Left ventricle myocardium inferior (tissue), 1 donor: ENCODE results near the gene SLPI. TPM values are rescaled to one million over a fixed set of nuclear protein-coding genes. Genes with fewer than 3 reads are reported as not detected.
A peak's percentile ranks its signal among the peaks of the same experiment; 100 is the strongest.

Experiments used
- DNase-seq: peaks from one replicate; pipeline ENCODE4 v3.0.0-alpha.2; 2020
- H3K27ac ChIP-seq: fragments of 200-600 bp; replicated peaks from 2 replicates; pipeline ENCODE4 v1.8.0; 2021
- H3K27me3 ChIP-seq: fragments of 200-600 bp; 2 replicates; pipeline ENCODE4 v1.8.0; 2021; ENCODE audit warnings: low read depth
- H3K36me3 ChIP-seq: fragments of 200-600 bp; 2 replicates; pipeline ENCODE4 v1.8.0; 2021
- H3K4me1 ChIP-seq: fragments of 200-600 bp; 2 replicates; pipeline ENCODE4 v1.8.0; 2021
- H3K4me3 ChIP-seq: fragments of 200-600 bp; 2 replicates; pipeline ENCODE4 v1.8.0; 2021; ENCODE audit warnings: mild to moderate bottlenecking, moderate library complexity
- H3K9me3 ChIP-seq: fragments of 200-600 bp; replicated peaks from 2 replicates; pipeline ENCODE4 v1.8.0; 2021
- CTCF ChIP-seq: fragments of 200-600 bp; IDR thresholded peaks from 2 replicates; pipeline ENCODE4 v1.8.0; 2021; ENCODE audit warnings: antibody characterized with exemption, mild to moderate bottlenecking, borderline replicate concordance
- intact Hi-C: fragments of 100-400 bp; cut with micrococcal nuclease; formaldehyde crosslinking; loops from one replicate; pipeline ENCODE4 v1.11.0; 2022
- long read RNA-seq: library from polyadenylated mRNA; unstranded; transcript quantifications from one replicate; pipeline ENCODE4 v2.0.0, GENCODE V29; 2021
- total RNA-seq: library from RNA; stranded (reverse); fragmentation: NEBNext Ultra II Directional; extraction: Animal tissue kit (Norgen Biotek cat#: 25700); gene quantifications from one replicate; pipeline ENCODE4 v1.2.1, GENCODE V29; 2021
- donor health status: DM: no; HTN: yes; CAD: no; lungs with severe emphysema.

The SLPI gene
- total RNA-seq = 1.8 TPM
- long read RNA-seq = 0 reads

DNA sequence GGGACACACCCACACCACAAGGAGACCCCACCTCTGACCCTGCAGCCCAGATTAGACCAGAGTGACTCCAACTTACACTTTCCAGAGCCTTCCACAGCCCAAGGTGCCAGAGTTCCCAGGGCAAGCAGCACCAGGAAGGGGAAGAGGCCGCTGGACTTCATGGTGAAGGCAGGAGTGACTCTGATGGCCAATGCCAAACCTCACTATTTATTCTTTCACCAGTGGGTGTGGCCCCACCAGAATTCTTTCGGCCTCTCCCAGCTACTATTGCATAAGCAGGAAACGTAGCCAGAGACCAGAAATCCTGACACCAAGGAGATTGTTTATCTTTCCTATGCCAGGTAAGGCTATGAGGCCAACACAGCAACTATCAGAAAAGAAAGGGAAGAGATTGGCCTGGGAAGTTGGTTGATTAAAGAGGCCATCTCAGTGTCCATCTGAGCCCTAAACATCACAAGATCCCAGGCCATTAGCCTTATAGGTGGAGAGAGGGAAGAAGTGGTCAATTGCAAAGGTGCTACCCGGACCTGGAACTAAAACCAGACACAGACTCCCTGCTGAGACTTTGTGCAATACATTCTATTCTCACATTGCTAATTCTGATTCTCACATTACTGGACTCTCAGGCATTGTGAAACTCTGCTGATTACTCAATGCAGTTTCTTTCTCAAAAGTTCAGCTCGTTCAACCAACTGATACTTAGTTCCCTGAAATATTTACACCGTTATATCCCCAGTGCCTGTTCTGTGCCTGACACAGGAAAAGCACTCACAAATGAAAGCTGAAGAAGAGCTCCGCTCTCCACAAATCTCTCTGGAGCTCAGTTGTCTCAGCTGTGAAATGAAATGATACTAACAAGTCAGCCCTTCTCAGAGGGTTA lies at the start of gene SLPI:
Gene SLPI (minus strand): TSS at position 182 of the 880 bp plus-strand sequence. CDS start 21 bp downstream, at position 161.
- DNase-seq = no peak
- intact Hi-C loops = no loop called here
- H3K9me3 ChIP-seq = no peaks in the 10 kb centered on the region
- no peaks in the 10 kb centered on the region for H3K4me1 ChIP-seq
- no peak within 1 kb of the TSS for H3K27ac ChIP-seq
- H3K27me3 ChIP-seq = peaks cover 56% of the 10 kb centered on the region
- no peaks in the 10 kb centered on the region for H3K36me3 ChIP-seq
- no peak within 1 kb of the TSS for H3K4me3 ChIP-seq
- no peak for TF ChIP-seq CTCF

- Histone ChIP-seq H3K27me3 (peaks cover 84% of the 10 kb centered on the region), H3K4me3 (no peak overlapping the region), H3K36me3 (no peaks in the 10 kb centered on the region), H3K4me1 (peaks cover 4% of the 10 kb centered on the region), H3K9me3 (no peaks in the 10 kb centered on the region), H3K27ac (no peak overlapping the region)
- DNase-seq = no peak
- intact Hi-C loops = no loop called here
- TF ChIP-seq CTCF = no peak
Observed at GRCh38 chr20:45303586-45304463, 49.5 kb upstream of the SLPI start.

DNA sequence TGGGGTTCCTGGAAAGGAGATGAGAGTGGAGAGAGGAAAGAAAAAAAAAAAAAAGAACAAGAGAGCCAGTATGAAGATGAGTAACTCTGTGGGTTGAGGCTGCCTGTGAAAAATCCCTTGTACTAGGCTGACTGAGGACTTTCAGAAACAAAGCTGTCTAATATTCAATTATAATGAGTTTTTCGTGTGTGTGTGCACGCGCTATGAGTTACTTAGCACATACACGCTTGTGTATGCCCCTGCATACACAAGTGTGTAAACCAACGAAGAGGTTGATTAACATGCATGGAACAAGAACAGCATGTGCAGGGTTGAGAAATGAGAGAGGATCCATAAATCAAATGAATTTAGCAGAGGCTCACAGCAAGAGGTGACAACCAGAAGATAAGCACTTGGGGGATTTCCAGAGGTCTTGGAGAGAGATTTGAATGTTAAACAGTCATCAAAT lies 47.5 kb upstream of the SLPI start:
- no peaks in the 10 kb centered on the region for H3K36me3 ChIP-seq
- no peak for DNase-seq
- H3K4me3 ChIP-seq = no peak overlapping the region
- H3K27ac ChIP-seq = no peak overlapping the region
- peaks cover 4% of the 10 kb centered on the region for H3K4me1 ChIP-seq
- H3K27me3 ChIP-seq = peaks cover 83% of the 10 kb centered on the region
- intact Hi-C loops = no loop called here
- H3K9me3 ChIP-seq = no peaks in the 10 kb centered on the region
- TF ChIP-seq CTCF = no peak

DNA sequence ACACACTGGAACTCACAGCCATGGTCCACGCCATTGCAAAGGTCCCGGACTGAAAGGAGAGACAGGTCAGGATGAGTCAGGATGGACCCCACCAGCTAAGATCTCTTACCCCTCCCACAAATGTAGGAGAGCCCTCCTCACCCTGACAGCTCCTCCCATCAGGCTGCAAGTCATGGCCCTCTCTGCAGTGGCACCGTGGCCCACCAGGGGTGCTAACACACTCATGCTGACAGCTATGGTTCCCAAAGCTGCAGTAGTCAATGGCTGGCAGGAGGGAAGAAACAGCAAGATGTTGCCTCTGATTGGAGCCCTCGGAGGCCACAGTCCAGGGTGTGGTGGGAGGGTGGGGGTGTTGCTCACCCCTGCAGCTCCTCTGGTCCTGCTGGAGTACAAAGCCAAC lies 46.6 kb upstream of the SLPI start:
- no peak for DNase-seq
- H3K27me3 ChIP-seq = peaks cover 81% of the 10 kb centered on the region

More for the DNA sequence above, 46.6 kb upstream of the SLPI start:
- Histone ChIP-seq H3K9me3 (no peaks in the 10 kb centered on the region), H3K27ac (no peak overlapping the region), H3K4me1 (no peaks in the 10 kb centered on the region), H3K4me3 (no peak overlapping the region), H3K36me3 (no peaks in the 10 kb centered on the region)
- peak; percentile 22 for TF ChIP-seq CTCF
- intact Hi-C loops = no loop called here
